K562 (cell line): ENCODE results near the gene DRC3. TPM values are rescaled to one million over a fixed set of nuclear protein-coding genes. Genes with fewer than 3 reads are reported as not detected.

ENCODE experiments used
- ATAC-seq: fragments of 200-7000 bp; cut with Tn5 transposase; 3 replicates; pipeline ENCODE4 v1.9.1; 2020; ENCODE audit warnings: moderate library complexity
- BruUV-seq: library from RNA; stranded (reverse); fragments of 400-500 nt; replicated peaks from 2 replicates; lab custom pipeline; 2021; lab: Mats Ljungman, UMichigan
- CTCF ChIA-PET: fragments of 300-600 bp; formaldehyde crosslinking; extraction: SDS; loops from one replicate; lab custom pipeline; 2021; ENCODE audit warnings: low intra/inter-chr PET ratio; lab: Yijun Ruan, JAX
- POLR2A ChIA-PET: fragments of 300-600, 350-650 bp; sonication (Branson Sonifier 250); formaldehyde crosslinking; extraction: SDS; loops from one replicate; lab custom pipeline; 2021; ENCODE audit warnings: antibody characterized with exemption, inconsistent platforms; lab: Yijun Ruan, JAX
- DNase-seq, 4 experiments: peaks; one replicate each; pipeline versions ENCODE4 v3.0.0 to v3.0.0-alpha.2; 2011 to 2018; ENCODE audit warnings: low spot score in 3 of 4, mixed read lengths in 3 of 4; ENCODE audit errors: extremely low read depth in 1 of 4
- FAIRE-seq: peaks from 2 replicates; lab custom pipeline; 2011; peaks lifted over from hg19 to GRCh38; lab: Jason Lieb, UNC
- H2AFZ ChIP-seq: 2 replicates; pipeline ENCODE4 v1.6.0; 2011; ENCODE audit warnings: low read depth, low read length, control low read depth, inconsistent platforms
- H3K27ac ChIP-seq: fragments of 200-600 bp; 3 replicates; pipeline ENCODE4 v1.8.0; 2011; ENCODE audit warnings: low read depth, mild to moderate bottlenecking, control low read depth, inconsistent platforms, low read length, moderate library complexity, mixed read lengths; ENCODE audit errors: extremely low read depth
- H3K27me3 ChIP-seq, 2 experiments: fragments of 300-600 bp in 1 of 2; 2 replicates in 1 of 2; 3 replicates in 1 of 2; pipeline versions ENCODE4 v1.6.0 to v1.8.0; 2011; ENCODE audit warnings: inconsistent platforms in 2 of 2, low read length in 2 of 2, mild to moderate bottlenecking in 1 of 2, mixed read lengths in 1 of 2, moderate library complexity in 1 of 2; ENCODE audit not compliant: control insufficient read depth in 2 of 2, insufficient read depth in 2 of 2
- H3K36me3 ChIP-seq: fragments of 300-600 bp; 3 replicates; pipeline ENCODE4 v1.8.0; 2011; ENCODE audit warnings: mild to moderate bottlenecking, low read length, inconsistent platforms; ENCODE audit not compliant: control insufficient read depth, insufficient read depth
- H3K4me1 ChIP-seq, 2 experiments: fragments of 200-600 bp in 1 of 2; replicated peaks in 1 of 2; 2 replicates in 1 of 2; 3 replicates in 1 of 2; pipeline versions ENCODE4 v1.5.1 to v1.8.0; 2011; ENCODE audit warnings: inconsistent platforms in 2 of 2, low read length in 2 of 2, mild to moderate bottlenecking in 1 of 2, mixed read lengths in 1 of 2, moderate library complexity in 1 of 2; ENCODE audit not compliant: control insufficient read depth in 2 of 2, insufficient read depth in 2 of 2
- H3K4me2 ChIP-seq: 2 replicates; pipeline ENCODE4 v1.6.1; 2011; ENCODE audit warnings: low read length, control low read depth, inconsistent platforms, mixed read lengths; ENCODE audit not compliant: insufficient read depth
- H3K4me3 ChIP-seq: fragments of 200-600 bp; sonication (generic), shearing (Covaris generic); 2 replicates; pipeline ENCODE4 v1.5.1; 2016; ENCODE audit warnings: control low read depth, inconsistent platforms
- H3K79me2 ChIP-seq: fragments of 200-600 bp; 3 replicates; pipeline ENCODE4 v1.8.0; 2011; ENCODE audit warnings: low read length, inconsistent platforms; ENCODE audit not compliant: control insufficient read depth, insufficient read depth
- H3K9ac ChIP-seq, 2 experiments: 2 replicates each; pipeline versions ENCODE4 v1.6.0 to v1.6.1; 2011; ENCODE audit warnings: low read depth in 2 of 2, low read length in 2 of 2, control low read depth in 1 of 2, inconsistent platforms in 1 of 2, mild to moderate bottlenecking in 1 of 2, mixed read lengths in 1 of 2; ENCODE audit not compliant: insufficient read depth in 1 of 2
- H3K9me1 ChIP-seq: one replicate; pipeline ENCODE4 v1.6.0; 2011; ENCODE audit warnings: inconsistent platforms, mild to moderate bottlenecking, low read length, moderate library complexity; ENCODE audit not compliant: control insufficient read depth, insufficient read depth
- H3K9me3 ChIP-seq: replicated peaks from 2 replicates; pipeline ENCODE4 v1.5.1; 2011; ENCODE audit warnings: low read depth, low read length, inconsistent platforms; ENCODE audit not compliant: control insufficient read depth, insufficient read depth
- H4K20me1 ChIP-seq: replicated peaks from 2 replicates; pipeline ENCODE4 v1.6.1; 2011; ENCODE audit warnings: low read length, inconsistent platforms, mixed read lengths; ENCODE audit not compliant: control insufficient read depth, insufficient read depth
- CBX5 ChIP-seq: IDR thresholded peaks from 2 replicates; pipeline ENCODE4 v1.6.1; 2014; ENCODE audit warnings: low read depth, borderline replicate concordance
- COPS2 ChIP-seq: fragments of 450-650 bp; conservative IDR thresholded peaks from 2 replicates; pipeline ENCODE4 v1.6.1; 2016; ENCODE audit warnings: mild to moderate bottlenecking, moderate library complexity
- DNMT1 ChIP-seq: fragments of 450-650 bp; IDR thresholded peaks from 2 replicates; pipeline ENCODE4 v1.6.1; 2016; ENCODE audit warnings: antibody characterized with exemption, mild to moderate bottlenecking
- GATAD2A ChIP-seq: fragments of 450-650 bp; IDR thresholded peaks from 2 replicates; pipeline ENCODE4 v1.6.1; 2017
- HES1 ChIP-seq: fragments of 450-650 bp; IDR thresholded peaks from 2 replicates; pipeline ENCODE4 v1.6.1; 2016; ENCODE audit warnings: low read depth, mild to moderate bottlenecking, moderate library complexity
- HIVEP1 ChIP-seq: fragments of 250-450 bp; sonication (Bioruptor Pico); IDR thresholded peaks from 2 replicates; pipeline ENCODE4 v1.4.0; 2020; ENCODE audit warnings: mild to moderate bottlenecking
- KDM4B ChIP-seq, 2 experiments: fragments of 450-650 bp in 1 of 2; sonication (generic) in 1 of 2; IDR thresholded peaks; 2 replicates each; pipeline ENCODE4 v1.6.1; 2016 to 2017; ENCODE audit warnings: borderline replicate concordance in 2 of 2, antibody characterized with exemption in 1 of 2, low read depth in 1 of 2, mild to moderate bottlenecking in 1 of 2
- MAFK ChIP-seq: IDR thresholded peaks from 2 replicates; pipeline ENCODE4 v1.6.1; 2011; ENCODE audit warnings: low read length, improper control_type of control experiment
- MITF ChIP-seq: IDR thresholded peaks from 2 replicates; pipeline ENCODE4 v1.6.1; 2014; ENCODE audit warnings: antibody characterized with exemption
- NFIX ChIP-seq: fragments of 250-450 bp; sonication (Bioruptor Pico); IDR thresholded peaks from 2 replicates; pipeline ENCODE4 v1.4.0; 2020; ENCODE audit warnings: low read depth, mild to moderate bottlenecking, moderate library complexity
- RBM22 ChIP-seq: fragments of 200-400 bp; formaldehyde crosslinking; IDR thresholded peaks from 2 replicates; pipeline ENCODE4 v1.6.1; 2018; ENCODE audit warnings: low read length, low read depth; ENCODE audit not compliant: poor library complexity, severe bottlenecking
- SUPT5H ChIP-seq: fragments of 450-650 bp; IDR thresholded peaks from 2 replicates; pipeline ENCODE4 v1.6.1; 2016
- TCF7 ChIP-seq: sonication (generic); IDR thresholded peaks from 2 replicates; pipeline ENCODE4 v1.6.1; 2016; ENCODE audit warnings: antibody characterized with exemption, borderline replicate concordance
- TFAM ChIP-seq: fragments of 250-450 bp; sonication (Bioruptor Pico); conservative IDR thresholded peaks from 2 replicates; pipeline ENCODE4 v1.5.0; 2021; ENCODE audit warnings: mild to moderate bottlenecking, moderate library complexity
- TGIF2 ChIP-seq: sonication (generic); formaldehyde crosslinking; IDR thresholded peaks from 2 replicates; pipeline ENCODE4 v1.8.1; 2022; ENCODE audit warnings: mild to moderate bottlenecking, missing genetic modification reagents, moderate library complexity
- XRCC3 ChIP-seq: fragments of 450-650 bp; IDR thresholded peaks from 2 replicates; pipeline ENCODE4 v1.6.1; 2017; ENCODE audit warnings: mild to moderate bottlenecking, moderate library complexity
- ZNF165 ChIP-seq: fragments of 250-450 bp; sonication (Bioruptor Pico); IDR thresholded peaks from 2 replicates; pipeline ENCODE4 v1.4.0; 2020; ENCODE audit warnings: borderline replicate concordance
- ZNF217 ChIP-seq: sonication (generic); formaldehyde crosslinking; IDR thresholded peaks from 2 replicates; pipeline ENCODE4 v1.8.0; 2022; ENCODE audit warnings: mild to moderate bottlenecking, missing genetic modification reagents
- ZNF398 ChIP-seq: fragments of 250-450 bp; sonication (Bioruptor Pico); IDR thresholded peaks from 2 replicates; pipeline ENCODE4 v1.8.0; 2021; ENCODE audit warnings: moderate library complexity, mild to moderate bottlenecking, inconsistent platforms
- WGBS: fragments of 100-300 bp; shearing (Covaris generic); methylation state at CpG from one replicate; pipeline ENCODE4 v1.1.6; 2016; ENCODE audit warnings: low coverage, mixed read lengths; ENCODE audit not compliant: insufficient coverage; ENCODE audit errors: missing lambda C conversion rate; 5-methylcytosine and 5-hydroxymethylcytosine counted together
- in situ Hi-C: fragments of 300-500 bp; cut with MboI; formaldehyde crosslinking; loops from 4 replicates; pipeline ENCODE4 v1.15.0; 2018; ENCODE audit warnings: inconsistent platforms, mixed read lengths
- intact Hi-C: fragments of 100-400 bp; cut with micrococcal nuclease; formaldehyde crosslinking; loops from 2 replicates; pipeline ENCODE4 v1.14.2; 2022
- polyA plus RNA-seq, 8 experiments: library from polyadenylated mRNA; depleted of rRNA in 4 of 8; stranded (reverse) in 5 of 8; unstranded in 3 of 8; fragments of >200 nt; fragmentation: Nextera tagmentation in 2 of 8; fragmentation: Illumina TruSeq in 1 of 8; extraction: Ambion mirVana in 2 of 8; extraction: Trizol in 1 of 8; gene quantifications; 2 replicates each; pipeline versions ENCODE4 v1.2.1 to v1.2.3, GENCODE V29; 2011 to 2014; ENCODE audit warnings: inconsistent platforms in 1 of 8, missing spikeins in 1 of 8
- total RNA-seq, 7 experiments: library from RNA; depleted of rRNA in 6 of 7; stranded (reverse); fragments of >200 nt in 6 of 7; fragmentation: Illumina TruSeq in 2 of 7; extraction: Trizol in 2 of 7; gene quantifications; 2 replicates each; pipeline versions ENCODE4 v1.2.1 to v1.2.3, GENCODE V29; 2011 to 2021; ENCODE audit warnings: low replicate concordance in 1 of 7
- TF ChIP-seq, protein P1 (sequence below): fragments of 250-450 bp; sonication (Bioruptor Pico); IDR thresholded peaks from 2 replicates; pipeline ENCODE4 v1.8.0; 2021; ENCODE audit warnings: mild to moderate bottlenecking, moderate library complexity

Gene DRC3
- total and polyA plus RNA-seq, 9 of the 15 experiments (the other 6 are each of a cell fraction or from before 2014, with no cell fraction given) = 0.10 to 0.84 (median 0.30) TPM; not detected in 3

DNA sequence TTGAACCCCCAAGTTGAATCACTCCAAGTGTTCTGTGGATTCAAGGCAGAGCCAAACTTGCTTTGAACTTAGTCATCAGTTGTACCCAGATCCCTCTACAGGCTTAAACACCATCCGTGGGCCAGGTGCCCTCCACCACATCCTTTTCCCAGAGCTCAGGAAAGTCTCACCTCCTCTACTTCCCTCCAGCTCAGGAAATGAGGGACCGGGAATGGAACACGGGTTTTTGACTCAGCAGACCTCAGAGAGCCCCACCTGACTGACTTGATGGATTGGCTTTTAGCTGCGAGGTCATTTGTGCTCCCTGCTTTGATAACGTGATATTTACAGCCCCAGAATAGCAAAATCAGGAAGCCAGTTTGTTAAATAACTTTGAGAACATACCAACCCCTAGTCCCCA, 86.6 kb downstream of the DRC3 start (continued):
- TF ChIP-seq MITF (no peak), TCF7 (no peak), TFAM (CRISPR knock-in tag) (no peak), MAFK (no peak), CBX5 (no peak), TGIF2 (CRISPR knock-in tag) (no peak), DNMT1 (no peak), XRCC3 (no peak)
- TF ChIP-seq, protein P1, sequence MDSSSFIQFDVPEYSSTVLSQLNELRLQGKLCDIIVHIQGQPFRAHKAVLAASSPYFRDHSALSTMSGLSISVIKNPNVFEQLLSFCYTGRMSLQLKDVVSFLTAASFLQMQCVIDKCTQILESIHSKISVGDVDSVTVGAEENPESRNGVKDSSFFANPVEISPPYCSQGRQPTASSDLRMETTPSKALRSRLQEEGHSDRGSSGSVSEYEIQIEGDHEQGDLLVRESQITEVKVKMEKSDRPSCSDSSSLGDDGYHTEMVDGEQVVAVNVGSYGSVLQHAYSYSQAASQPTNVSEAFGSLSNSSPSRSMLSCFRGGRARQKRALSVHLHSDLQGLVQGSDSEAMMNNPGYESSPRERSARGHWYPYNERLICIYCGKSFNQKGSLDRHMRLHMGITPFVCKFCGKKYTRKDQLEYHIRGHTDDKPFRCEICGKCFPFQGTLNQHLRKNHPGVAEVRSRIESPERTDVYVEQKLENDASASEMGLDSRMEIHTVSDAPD (CRISPR knock-in tag) = no peak

- 57% methylated on average over 2 of the region's 2 CpGs for WGBS
- Histone ChIP-seq H3K27ac (no peak overlapping the region), H3K4me3 (no peak overlapping the region), H3K9ac (no peak overlapping the region), H2AFZ (no peak overlapping the region), H3K36me3 (peaks cover 33% of the 10 kb centered on the region; the same call in 2 of the 3 replicates), H4K20me1 (no peaks in the 10 kb centered on the region), H3K4me2 (no peak overlapping the region), H3K9me3 (no peaks in the 10 kb centered on the region), H3K27me3 (no peaks in the 10 kb centered on the region), H3K9me1 (no peaks in the 10 kb centered on the region), H3K4me1 (peaks cover 0 to 4% of the 10 kb centered on the region in 2 experiments; a peak in 3 of 5 replicates), H3K79me2 (no peaks in the 10 kb centered on the region)
- intact Hi-C loops (no loop called here), in situ Hi-C loops (no loop called here)
- no TSS peak for BruUV-seq
- CTCF ChIA-PET = no interaction called here
- POLR2A ChIA-PET = no interaction called here
- ATAC-seq (no peak), DNase-seq (no peak), FAIRE-seq (no peak)
- TF ChIP-seq COPS2 (no peak), GATAD2A (no peak), HIVEP1 (no peak), ZNF165 (CRISPR knock-in tag) (no peak), KDM4B (IDR thresholded peaks at IDR 0.05; ENCODE audit: borderline replicate concordance in 2 of 2, low read depth in 1 of 2) (no peak), ZNF398 (CRISPR knock-in tag) (no peak), RBM22 (no peak), HES1 (no peak), SUPT5H (no peak), ZNF217 (CRISPR knock-in tag) (no peak), NFIX (CRISPR knock-in tag) (no peak)
These were observed 91.4 kb downstream of the DRC3 start for GRCh38 chr17:18064053-18064452.
